H1 (cell line): ENCODE data around the gene DCUN1D3. TPM values are rescaled to one million over a fixed set of nuclear protein-coding genes. Genes with fewer than 3 reads are reported as not detected.

Experiments used
- CTCF ChIA-PET: fragments of 300-600 bp; sonication (Branson Sonifier 250); formaldehyde crosslinking; loops from one replicate; lab custom pipeline; 2021; ENCODE audit not compliant: partially characterized antibody; lab: Charles Lee
- POLR2A ChIA-PET: fragments of 300-600 bp; sonication (Branson Sonifier 250); formaldehyde crosslinking; loops from one replicate; lab custom pipeline; 2021; ENCODE audit warnings: inconsistent platforms; ENCODE audit not compliant: partially characterized antibody; lab: Charles Lee
- DNase-seq, 2 experiments: peaks; one replicate each; pipeline versions ENCODE4 v3.0.0 to v3.0.0-alpha.2; 2010 to 2022; ENCODE audit warnings: low spot score in 2 of 2, low read depth in 1 of 2, mixed read lengths in 1 of 2
- FAIRE-seq: peaks from 2 replicates; lab custom pipeline; 2011; peaks lifted over from hg19 to GRCh38; lab: Jason Lieb, UNC
- H2AFZ ChIP-seq: 2 replicates; pipeline ENCODE4 v1.8.1; 2012; ENCODE audit warnings: low read length, inconsistent platforms
- H2AK5ac ChIP-seq: 2 replicates; pipeline ENCODE4 v1.6.1; 2013; ENCODE audit warnings: low read depth, low read length
- H2BK120ac ChIP-seq: replicated peaks from 2 replicates; pipeline ENCODE3; 2013; ENCODE audit warnings: low read depth, low read length, inconsistent platforms
- H2BK12ac ChIP-seq: 2 replicates; pipeline ENCODE4 v1.6.1; 2013; ENCODE audit warnings: low read depth, low read length
- H2BK15ac ChIP-seq: 2 replicates; pipeline ENCODE4 v1.6.1; 2013; ENCODE audit warnings: low read length
- H2BK20ac ChIP-seq: 2 replicates; pipeline ENCODE4 v1.6.1; 2013; ENCODE audit warnings: low read length
- H2BK5ac ChIP-seq: 2 replicates; pipeline ENCODE4 v1.6.1; 2013; ENCODE audit warnings: low read depth, low read length
- H3K14ac ChIP-seq: 2 replicates; pipeline ENCODE4 v1.6.1; 2013; ENCODE audit warnings: inconsistent platforms; ENCODE audit not compliant: insufficient read length
- H3K18ac ChIP-seq: 2 replicates; pipeline ENCODE4 v1.6.1; 2013; ENCODE audit warnings: low read length; ENCODE audit errors: extremely low read depth
- H3K23ac ChIP-seq: 2 replicates; pipeline ENCODE4 v1.6.1; 2013; ENCODE audit warnings: inconsistent platforms; ENCODE audit not compliant: insufficient read length
- H3K23me2 ChIP-seq: 2 replicates; pipeline ENCODE4 v1.6.1; 2013; ENCODE audit warnings: low read depth, low read length
- H3K27ac ChIP-seq: 2 replicates; pipeline ENCODE4 v1.6.1; 2011; ENCODE audit warnings: low read depth, low read length, inconsistent platforms
- H3K27me3 ChIP-seq, 4 experiments: replicated peaks in 1 of 4; 1 replicate in 1 of 4; 2 replicates in 3 of 4; pipeline versions ENCODE4 v1.6.1 to v1.8.1; 2011 to 2013; ENCODE audit warnings: low read length in 3 of 4, mild to moderate bottlenecking in 3 of 4, inconsistent platforms in 2 of 4, mixed read lengths in 2 of 4, moderate library complexity in 1 of 4; ENCODE audit not compliant: control insufficient read depth in 3 of 4, insufficient read depth in 3 of 4; ENCODE audit errors: extremely low read depth in 1 of 4
- H3K36me3 ChIP-seq, 4 experiments: 2 replicates each; pipeline versions ENCODE4 v1.6.1 to v1.8.1; 2011 to 2013; ENCODE audit warnings: mild to moderate bottlenecking in 4 of 4, low read length in 3 of 4, moderate library complexity in 2 of 4, control low read depth in 1 of 4, inconsistent platforms in 1 of 4; ENCODE audit not compliant: insufficient read depth in 4 of 4, control insufficient read depth in 2 of 4
- H3K4ac ChIP-seq: replicated peaks from 2 replicates; pipeline ENCODE3; 2013; ENCODE audit warnings: low read length, low read depth, mixed read lengths, inconsistent platforms; ENCODE audit not compliant: insufficient read length
- H3K4me1 ChIP-seq, 4 experiments: replicated peaks in 1 of 4; 1 replicate in 1 of 4; 2 replicates in 3 of 4; pipeline versions ENCODE4 v1.6.1 to v1.8.1; 2011 to 2013; ENCODE audit warnings: low read length in 3 of 4, inconsistent platforms in 2 of 4, mixed read lengths in 1 of 4; ENCODE audit not compliant: insufficient read depth in 4 of 4, control insufficient read depth in 3 of 4
- H3K4me2 ChIP-seq, 2 experiments: 2 replicates each; pipeline versions ENCODE4 v1.6.1 to v1.8.1; 2011 to 2013; ENCODE audit warnings: low read depth in 2 of 2, low read length in 2 of 2, control low read depth in 1 of 2, inconsistent platforms in 1 of 2, mild to moderate bottlenecking in 1 of 2; ENCODE audit not compliant: insufficient read depth in 1 of 2
- H3K4me3 ChIP-seq, 4 experiments: fragments of 200-600, 300-600 bp in 1 of 4; sonication (generic), shearing (Covaris generic), sonication (Bioruptor Twin) in 1 of 4; 2 replicates each; pipeline versions ENCODE4 v1.5.1 to v1.8.1; 2011 to 2016; ENCODE audit warnings: low read length in 4 of 4, low read depth in 3 of 4, control low read depth in 2 of 4, inconsistent platforms in 2 of 4, mild to moderate bottlenecking in 2 of 4, mixed read lengths in 1 of 4, moderate library complexity in 1 of 4; ENCODE audit not compliant: insufficient read depth in 2 of 4; ENCODE audit errors: extremely low read depth in 1 of 4
- H3K56ac ChIP-seq: replicated peaks from 2 replicates; pipeline ENCODE3; 2013; ENCODE audit warnings: low read depth, mild to moderate bottlenecking, mixed read lengths, low read length, inconsistent platforms; ENCODE audit not compliant: insufficient read length
- H3K79me1 ChIP-seq: 2 replicates; pipeline ENCODE4 v1.6.1; 2013; ENCODE audit warnings: low read depth, low read length, control low read depth
- H3K79me2 ChIP-seq, 2 experiments: 2 replicates each; pipeline versions ENCODE4 v1.6.1 to v1.8.1; 2012 to 2013; ENCODE audit warnings: low read length in 2 of 2, mild to moderate bottlenecking in 2 of 2, inconsistent platforms in 1 of 2; ENCODE audit not compliant: insufficient read depth in 2 of 2, control insufficient read depth in 1 of 2
- H3K9ac ChIP-seq, 4 experiments: replicated peaks in 1 of 4; 1 replicate in 1 of 4; 2 replicates in 3 of 4; pipeline versions ENCODE4 v1.6.1 to v1.8.1; 2011 to 2013; ENCODE audit warnings: low read depth in 3 of 4, low read length in 3 of 4, control low read depth in 2 of 4, mild to moderate bottlenecking in 2 of 4, moderate library complexity in 2 of 4, inconsistent platforms in 1 of 4; ENCODE audit errors: extremely low read depth in 1 of 4
- H3K9me3 ChIP-seq, 2 experiments: 2 replicates each; pipeline versions ENCODE4 v1.6.1 to v1.8.1; 2012 to 2013; ENCODE audit warnings: mild to moderate bottlenecking in 2 of 2, moderate library complexity in 2 of 2, control low read depth in 1 of 2, inconsistent platforms in 1 of 2, low read depth in 1 of 2, low read length in 1 of 2, mixed read lengths in 1 of 2; ENCODE audit not compliant: insufficient read depth in 2 of 2
- H4K20me1 ChIP-seq, 2 experiments: replicated peaks in 1 of 2; 2 replicates each; pipeline versions ENCODE3 to v1.8.1; 2011 to 2013; ENCODE audit warnings: inconsistent platforms in 2 of 2, low read length in 2 of 2, mild to moderate bottlenecking in 1 of 2; ENCODE audit not compliant: insufficient read depth in 2 of 2, control insufficient read depth in 1 of 2
- H4K5ac ChIP-seq: 2 replicates; pipeline ENCODE4 v1.6.1; 2013; ENCODE audit warnings: low read length, low read depth, mixed read lengths, inconsistent platforms; ENCODE audit not compliant: insufficient read length
- H4K8ac ChIP-seq: 2 replicates; pipeline ENCODE4 v1.8.0; 2013; ENCODE audit warnings: mild to moderate bottlenecking, moderate library complexity, low read length, inconsistent platforms; ENCODE audit not compliant: insufficient read depth; ENCODE audit errors: extremely low read depth
- H4K91ac ChIP-seq: replicated peaks from 2 replicates; pipeline ENCODE3; 2013; ENCODE audit warnings: low read length, mixed read lengths, inconsistent platforms; ENCODE audit not compliant: insufficient read length
- CHD2 ChIP-seq: IDR thresholded peaks from 2 replicates; pipeline ENCODE4 v1.6.1; 2012; ENCODE audit warnings: low read length, improper control_type of control experiment
- RAD21 ChIP-seq, 2 experiments: IDR thresholded peaks in 1 of 2; conservative IDR thresholded peaks in 1 of 2; 2 replicates each; pipeline ENCODE4 v1.6.1; 2011; ENCODE audit warnings: low read depth in 2 of 2, low read length in 2 of 2, improper control_type of control experiment in 1 of 2, inconsistent platforms in 1 of 2, mild to moderate bottlenecking in 1 of 2, moderate library complexity in 1 of 2
- RFX5 ChIP-seq: IDR thresholded peaks from 2 replicates; pipeline ENCODE4 v1.6.1; 2011; ENCODE audit warnings: low read depth, low read length, improper control_type of control experiment, borderline replicate concordance
- WGBS, 2 experiments: shearing (Covaris generic) in 1 of 2; methylation state at CpG; one replicate each; pipeline versions ENCODE4 v1.1.6 to v1.1.7; 2013 to 2015; ENCODE audit warnings: low lambda C conversion rate in 2 of 2, mixed read lengths in 2 of 2, inconsistent platforms in 1 of 2, low coverage in 1 of 2, missing lambda C conversion rate in 1 of 2; ENCODE audit not compliant: insufficient replicate concordance in 2 of 2, insufficient coverage in 1 of 2, insufficient read length in 1 of 2; ENCODE audit errors: extremely low coverage in 1 of 2, missing lambda C conversion rate in 1 of 2; 5-methylcytosine and 5-hydroxymethylcytosine counted together
- polyA plus RNA-seq, 7 experiments: library from polyadenylated mRNA; depleted of rRNA in 3 of 7; stranded (reverse) in 5 of 7; unstranded in 2 of 7; fragments of >200 nt in 5 of 7; fragments of 200-250 nt in 2 of 7; gene quantifications; 1 replicate in 5 of 7; 2 replicates in 1 of 7; 4 replicates in 1 of 7; pipeline versions ENCODE4 v1.2.1 to v1.2.3, GENCODE V29; 2011 to 2013; ENCODE audit warnings: missing spikeins in 2 of 7, mixed read lengths in 2 of 7
- total RNA-seq: library from RNA; stranded (reverse); fragmentation: NEBNext Ultra II Directional; extraction: Animal tissue kit (Norgen Biotek cat#: 25700); gene quantifications from 2 replicates; pipeline ENCODE4 v1.2.1, GENCODE V29; 2021
- TF ChIP-seq, protein P1 (sequence below): IDR thresholded peaks from 2 replicates; pipeline ENCODE4 v1.6.1; 2011; ENCODE audit warnings: low read length, improper control_type of control experiment

DCUN1D3 gene
- total and polyA plus RNA-seq, 2 of the 8 experiments (the other 6 are each of a cell fraction or from before 2014, with no cell fraction given) = 3.5 to 18.2 TPM

DNA sequence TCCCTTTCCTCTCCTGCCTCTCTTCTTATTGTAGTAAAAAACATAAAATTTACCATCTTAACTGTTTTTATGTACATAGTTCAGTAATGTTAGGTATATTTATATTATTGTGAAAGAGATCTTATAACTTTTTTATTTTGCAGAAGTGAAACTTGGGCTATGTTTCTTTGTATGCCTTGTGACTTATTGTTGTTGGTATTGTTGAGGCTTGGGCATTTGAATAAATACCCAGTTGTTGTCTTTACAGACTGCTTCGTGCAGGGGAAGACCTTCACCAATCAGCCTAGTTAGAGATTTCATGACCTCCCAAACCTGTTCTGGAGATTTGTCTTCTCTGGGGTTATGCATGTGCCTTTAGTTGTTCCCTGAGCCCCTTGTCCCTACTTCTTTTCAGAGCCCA lies 61.9 kb downstream of the DCUN1D3 start:
- FAIRE-seq = no peak
- Histone ChIP-seq H2BK12ac (no peak overlapping the region), H2BK5ac (no peak overlapping the region), H3K23me2 (no peaks in the 10 kb centered on the region), H3K4me3 (no peak overlapping the region), H3K4me1 (no peaks in the 10 kb centered on the region), H3K4me2 (no peak overlapping the region), H2BK120ac (no peak overlapping the region), H2AK5ac (no peak overlapping the region), H3K56ac (no peak overlapping the region), H2BK20ac (no peak overlapping the region), H4K5ac (no peak overlapping the region), H4K20me1 (no peaks in the 10 kb centered on the region), H3K79me1 (no peaks in the 10 kb centered on the region), H2BK15ac (no peak overlapping the region), H3K79me2 (no peaks in the 10 kb centered on the region), H2AFZ (no peak overlapping the region), H3K18ac (no peak overlapping the region), H3K27ac (no peak overlapping the region), H3K23ac (no peak overlapping the region), H4K8ac (no peak overlapping the region), H3K36me3 (peaks cover 2 to 18% (median 8%) of the 10 kb centered on the region in 4 experiments; a peak in 7 of 8 replicates), H3K9ac (no peak overlapping the region), H3K14ac (no peak overlapping the region), H3K4ac (no peak overlapping the region), H3K27me3 (no peaks in the 10 kb centered on the region), H3K9me3 (peaks cover 5 to 6% of the 10 kb centered on the region in 2 experiments), H4K91ac (no peak overlapping the region)
- WGBS, 2 experiments = 82% methylated on average over 1 of the region's 1 CpG; no CpG with 5 or more reads in 1 of the 2 experiments
- POLR2A ChIA-PET = no interaction called here
- no peak for DNase-seq
- CTCF ChIA-PET = no interaction called here
- TF ChIP-seq, protein P1, sequence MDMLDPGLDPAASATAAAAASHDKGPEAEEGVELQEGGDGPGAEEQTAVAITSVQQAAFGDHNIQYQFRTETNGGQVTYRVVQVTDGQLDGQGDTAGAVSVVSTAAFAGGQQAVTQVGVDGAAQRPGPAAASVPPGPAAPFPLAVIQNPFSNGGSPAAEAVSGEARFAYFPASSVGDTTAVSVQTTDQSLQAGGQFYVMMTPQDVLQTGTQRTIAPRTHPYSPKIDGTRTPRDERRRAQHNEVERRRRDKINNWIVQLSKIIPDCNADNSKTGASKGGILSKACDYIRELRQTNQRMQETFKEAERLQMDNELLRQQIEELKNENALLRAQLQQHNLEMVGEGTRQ = no peak
- TF ChIP-seq RAD21 (IDR thresholded peaks at IDR 0.05 in 1 of 2, conservative IDR thresholded peaks at IDR 0.05 in 1 of 2; ENCODE audit: low read depth in 2 of 2, low read length in 2 of 2) (no peak), CHD2 (no peak), RFX5 (no peak)
